Testis (tissue), 2 donors: Measurements from ENCODE around the gene WFS1.

Experiments
- CTCF ChIP-seq, 3 experiments: fragments of 450-650 bp in 2 of 3; fragments of 200-600 bp in 1 of 3; sonication (generic) in 1 of 3; IDR thresholded peaks; one replicate each; pipeline ENCODE4 v1.5.1; 2016 to 2019; ENCODE audit warnings: antibody characterized with exemption in 3 of 3, mild to moderate bottlenecking in 2 of 3, moderate library complexity in 1 of 3
- POLR2A ChIP-seq: fragments of 450-650 bp; IDR thresholded peaks from one replicate; pipeline ENCODE4 v1.6.1; 2017; ENCODE audit warnings: antibody characterized with exemption, mild to moderate bottlenecking, moderate library complexity

GRCh38 chr4:6267573-6267972 lies 2.1 kb upstream of the WFS1 start:
- TF ChIP-seq CTCF (IDR thresholded peaks at IDR 0.05) (no peak), POLR2A (no peak)
